PC-9 (cell line): ENCODE measurements around the gene TPI1.

Experiments used
- CTCF ChIP-seq: fragments of 200-600 bp; sonication (generic); conservative IDR thresholded peaks from 2 replicates; pipeline ENCODE4 v1.6.1; 2017; ENCODE audit warnings: mixed run types, antibody characterized with exemption, mild to moderate bottlenecking, moderate library complexity
- EZH2 ChIP-seq: fragments of 200-600 bp; sonication (generic); IDR thresholded peaks from 2 replicates; pipeline ENCODE4 v1.8.0; 2017; ENCODE audit warnings: antibody characterized with exemption, low read depth

GRCh38 chr12:6869049-6870021 lies 2.0 kb downstream of the TPI1 start:
- TF ChIP-seq CTCF (peak; percentile 96), EZH2 (no peak)
